Measurements from ENCODE around the gene HOOK2.
A peak's percentile ranks its signal among the peaks of the same experiment; 100 is the strongest.

HOOK2 gene

GRCh38 chr19:12782424-12783290 is 7.3 kb upstream of the HOOK2 start:
- DNase-seq (ENCODE audit: low read depth) = peak; percentile 85

- DNase-seq (ENCODE audit: low read depth) = no peak
These were observed 6.7 kb upstream of the HOOK2 start for GRCh38 chr19:12782174-12782423.

- no peak for DNase-seq (ENCODE audit: low read depth)
These were observed 4.0 kb upstream of the HOOK2 start for GRCh38 chr19:12779162-12779993.

GRCh38 chr19:12778905-12779161 is 3.5 kb upstream of the HOOK2 start:
- no peak for DNase-seq (ENCODE audit: low read depth)

GRCh38 chr19:12778017-12778904 is 2.9 kb upstream of the HOOK2 start:
- DNase-seq (ENCODE audit: low read depth) = no peak

- peak; percentile 79 for DNase-seq (ENCODE audit: low read depth)
These were observed 2.1 kb upstream of the HOOK2 start for GRCh38 chr19:12777217-12778016.

- no peak for DNase-seq (ENCODE audit: low read depth)
These were observed 1.8 kb downstream of the HOOK2 start for GRCh38 chr19:12773571-12773970.

- no peak for DNase-seq (ENCODE audit: low read depth)
These were observed 3.0 kb downstream of the HOOK2 start for GRCh38 chr19:12772323-12772722.

GRCh38 chr19:12770922-12771321 is 4.4 kb downstream of the HOOK2 start:
- no peak for DNase-seq (ENCODE audit: low read depth)

GRCh38 chr19:12769689-12770088 is 5.7 kb downstream of the HOOK2 start:
- DNase-seq (ENCODE audit: low read depth) = peak; percentile 58

- no peak for DNase-seq (ENCODE audit: low read depth)
These were observed 7.7 kb downstream of the HOOK2 start for GRCh38 chr19:12767666-12768065.

- DNase-seq (ENCODE audit: low read depth) = no peak
These were observed 8.2 kb downstream of the HOOK2 start for GRCh38 chr19:12767150-12767549.

GRCh38 chr19:12766051-12766521 is 9.3 kb downstream of the HOOK2 start:
- DNase-seq (ENCODE audit: low read depth) = peak; percentile 77

- no peak for DNase-seq (ENCODE audit: low read depth)
These were observed 10.7 kb downstream of the HOOK2 start for GRCh38 chr19:12764698-12765097.

- no peak for DNase-seq (ENCODE audit: low read depth)
These were observed 12.3 kb downstream of the HOOK2 start for GRCh38 chr19:12763100-12763499.

GRCh38 chr19:12759686-12760085 is 15.7 kb downstream of the HOOK2 start:
- no peak for DNase-seq (ENCODE audit: low read depth)

GRCh38 chr19:12757544-12758274 is 17.6 kb downstream of the HOOK2 start:
- peak; percentile 53 for DNase-seq (ENCODE audit: low read depth)

GRCh38 chr19:12756150-12756883 is 19.0 kb downstream of the HOOK2 start:
- DNase-seq (ENCODE audit: low read depth) = no peak

GRCh38 chr19:12754465-12755196 is 20.7 kb downstream of the HOOK2 start:
- DNase-seq (ENCODE audit: low read depth) = no peak

All from activated T-helper 9 cell treated with anti-CD3 and anti-CD28 coated beads, Interleukin-2, amount 50 U/mL, for 16 hours (primary cell).